H9 (cell line): Measurements from ENCODE around the gene EP300. TPM values are rescaled to one million over a fixed set of nuclear protein-coding genes. Genes with fewer than 3 reads are reported as not detected.

Source experiments
- DNase-seq: peaks from one replicate; pipeline ENCODE4 v3.0.0-alpha.2; 2017
- H2AFZ ChIP-seq: one replicate; pipeline ENCODE4 v1.6.1; 2013; ENCODE audit warnings: mild to moderate bottlenecking, low read length, control low read depth, moderate library complexity
- H2AK5ac ChIP-seq: 2 replicates; pipeline ENCODE4 v1.6.1; 2013; ENCODE audit warnings: low read length, control low read depth, mixed read lengths; ENCODE audit not compliant: insufficient read length
- H2BK120ac ChIP-seq: one replicate; pipeline ENCODE4 v1.6.1; 2013; ENCODE audit warnings: low read depth, mild to moderate bottlenecking, low read length, control low read depth, inconsistent platforms; ENCODE audit not compliant: poor library complexity, severe bottlenecking
- H2BK12ac ChIP-seq: 2 replicates; pipeline ENCODE4 v1.6.1; 2013; ENCODE audit warnings: low read length, control low read depth, mixed read lengths, low read depth; ENCODE audit not compliant: insufficient read length
- H2BK15ac ChIP-seq: 2 replicates; pipeline ENCODE4 v1.6.1; 2013; ENCODE audit warnings: low read depth, low read length, control low read depth
- H2BK20ac ChIP-seq: one replicate; pipeline ENCODE4 v1.6.1; 2013; ENCODE audit warnings: low read depth, mild to moderate bottlenecking, low read length, control low read depth, inconsistent platforms; ENCODE audit not compliant: poor library complexity, severe bottlenecking
- H2BK5ac ChIP-seq: 2 replicates; pipeline ENCODE4 v1.6.1; 2013; ENCODE audit warnings: low read length, control low read depth, mixed read lengths; ENCODE audit not compliant: insufficient read length
- H3K14ac ChIP-seq: 2 replicates; pipeline ENCODE4 v1.6.1; 2013; ENCODE audit warnings: low read length, control low read depth; ENCODE audit not compliant: insufficient read depth
- H3K18ac ChIP-seq: 2 replicates; pipeline ENCODE4 v1.6.1; 2013; ENCODE audit warnings: low read depth, mild to moderate bottlenecking, mixed read lengths, low read length, control low read depth; ENCODE audit not compliant: insufficient read length
- H3K23ac ChIP-seq: 2 replicates; pipeline ENCODE4 v1.6.1; 2013; ENCODE audit warnings: low read length, control low read depth, mixed read lengths, low read depth; ENCODE audit not compliant: insufficient read length
- H3K23me2 ChIP-seq: 2 replicates; pipeline ENCODE4 v1.6.1; 2013; ENCODE audit warnings: low read depth, mild to moderate bottlenecking, mixed read lengths, low read length, control low read depth; ENCODE audit not compliant: insufficient read length, poor library complexity, severe bottlenecking
- H3K27ac ChIP-seq: 2 replicates; pipeline ENCODE4 v1.5.1; 2013; ENCODE audit warnings: low read length, control low read depth, mixed read lengths, low read depth; ENCODE audit not compliant: insufficient read length
- H3K27me3 ChIP-seq: 2 replicates; pipeline ENCODE4 v1.6.1; 2013; ENCODE audit warnings: low read length, control low read depth, inconsistent platforms; ENCODE audit not compliant: insufficient read depth
- H3K4ac ChIP-seq: 2 replicates; pipeline ENCODE4 v1.6.1; 2013; ENCODE audit warnings: low read depth, mild to moderate bottlenecking, control low read depth, inconsistent platforms, low read length, moderate library complexity
- H3K4me1 ChIP-seq: 2 replicates; pipeline ENCODE4 v1.6.1; 2013; ENCODE audit warnings: low read length, control low read depth, inconsistent platforms; ENCODE audit not compliant: insufficient read depth
- H3K4me2 ChIP-seq: 2 replicates; pipeline ENCODE4 v1.6.1; 2013; ENCODE audit warnings: low read length, control low read depth, mixed read lengths; ENCODE audit not compliant: insufficient read length, insufficient read depth
- H3K56ac ChIP-seq: 2 replicates; pipeline ENCODE4 v1.6.1; 2013; ENCODE audit warnings: low read depth, mild to moderate bottlenecking, mixed read lengths, low read length, control low read depth; ENCODE audit not compliant: insufficient read length
- H3K79me1 ChIP-seq: 2 replicates; pipeline ENCODE4 v1.6.1; 2013; ENCODE audit warnings: low read depth, mild to moderate bottlenecking, moderate library complexity, low read length, control low read depth, inconsistent platforms; ENCODE audit not compliant: insufficient read depth, poor library complexity, severe bottlenecking
- H3K79me2 ChIP-seq: 2 replicates; pipeline ENCODE4 v1.6.1; 2013; ENCODE audit warnings: low read length, control low read depth, inconsistent platforms; ENCODE audit not compliant: insufficient read depth
- H3K9ac ChIP-seq: 2 replicates; pipeline ENCODE4 v1.6.1; 2013; ENCODE audit warnings: low read length, control low read depth, mixed read lengths; ENCODE audit not compliant: insufficient read length; ENCODE audit errors: extremely low read depth
- H3K9me3 ChIP-seq: one replicate; pipeline ENCODE4 v1.6.1; 2013; ENCODE audit warnings: low read depth, low read length, inconsistent platforms; ENCODE audit not compliant: control insufficient read depth
- H3T11ph ChIP-seq: one replicate; pipeline ENCODE4 v1.6.1; 2013; ENCODE audit warnings: mild to moderate bottlenecking, low read length, control low read depth, inconsistent platforms
- H4K20me1 ChIP-seq: one replicate; pipeline ENCODE4 v1.6.1; 2013; ENCODE audit not compliant: control insufficient read depth, insufficient read length, insufficient read depth
- H4K5ac ChIP-seq: 2 replicates; pipeline ENCODE4 v1.6.1; 2013; ENCODE audit warnings: low read depth, mild to moderate bottlenecking, mixed read lengths, low read length, control low read depth; ENCODE audit not compliant: insufficient read length
- H4K8ac ChIP-seq: replicated peaks from 2 replicates; pipeline ENCODE4 v1.6.1; 2013; ENCODE audit warnings: low read length, control low read depth, mixed read lengths, low read depth; ENCODE audit not compliant: insufficient read length
- H4K91ac ChIP-seq: 2 replicates; pipeline ENCODE4 v1.6.1; 2013; ENCODE audit warnings: low read depth, mild to moderate bottlenecking, moderate library complexity, mixed read lengths, low read length, control low read depth; ENCODE audit not compliant: insufficient read length
- H3K27ac Mint-ChIP-seq, 3 experiments: 2 replicates in 2 of 3; 3 replicates in 1 of 3; pipeline ENCODE4 v1.8.0; 2020 to 2021; ENCODE audit warnings: mixed read lengths in 3 of 3, mild to moderate bottlenecking in 1 of 3, moderate library complexity in 1 of 3
- H3K27me3 Mint-ChIP-seq: 2 replicates; pipeline ENCODE4 v1.8.0; 2021; ENCODE audit warnings: low read depth, mild to moderate bottlenecking, moderate library complexity, mixed read lengths
- H3K36me3 Mint-ChIP-seq, 3 experiments: 2 replicates in 2 of 3; 3 replicates in 1 of 3; pipeline ENCODE4 v1.8.0; 2020 to 2021; ENCODE audit warnings: low read depth in 3 of 3, mixed read lengths in 3 of 3; ENCODE audit not compliant: insufficient read depth in 1 of 3
- H3K4me1 Mint-ChIP-seq, 2 experiments: 2 replicates each; pipeline ENCODE4 v1.8.0; 2020; ENCODE audit warnings: mixed read lengths in 2 of 2
- H3K4me3 Mint-ChIP-seq, 2 experiments: 2 replicates in 1 of 2; 3 replicates in 1 of 2; pipeline ENCODE4 v1.8.0; 2020 to 2021; ENCODE audit warnings: mild to moderate bottlenecking in 2 of 2, mixed read lengths in 2 of 2, moderate library complexity in 1 of 2
- H3K9me3 Mint-ChIP-seq, 2 experiments: 2 replicates in 1 of 2; 3 replicates in 1 of 2; pipeline ENCODE4 v1.8.0; 2020; ENCODE audit warnings: mild to moderate bottlenecking in 2 of 2, mixed read lengths in 2 of 2, moderate library complexity in 1 of 2
- WGBS: extraction: QIAGEN DNeasy Blood & Tissue Kit; methylation state at CpG from one replicate; pipeline ENCODE4 v1.1.7; 2013; ENCODE audit warnings: missing lambda C conversion rate, low lambda C conversion rate, mixed read lengths; ENCODE audit not compliant: insufficient read length; ENCODE audit errors: extremely low coverage; 5-methylcytosine and 5-hydroxymethylcytosine counted together
- total RNA-seq: library from RNA; stranded (reverse); gene quantifications from 2 replicates; pipeline ENCODE4 v1.2.1, GENCODE V29; 2021
- TF ChIP-seq, protein P1 (sequence below): fragments of 200-600 bp; sonication (generic); conservative IDR thresholded peaks from 3 replicates; pipeline ENCODE4 v1.8.0; 2021; ENCODE audit warnings: antibody characterized with exemption, mild to moderate bottlenecking

EP300 gene
- total RNA-seq, 1 experiment from 2014 or later: 136 TPM

DNA sequence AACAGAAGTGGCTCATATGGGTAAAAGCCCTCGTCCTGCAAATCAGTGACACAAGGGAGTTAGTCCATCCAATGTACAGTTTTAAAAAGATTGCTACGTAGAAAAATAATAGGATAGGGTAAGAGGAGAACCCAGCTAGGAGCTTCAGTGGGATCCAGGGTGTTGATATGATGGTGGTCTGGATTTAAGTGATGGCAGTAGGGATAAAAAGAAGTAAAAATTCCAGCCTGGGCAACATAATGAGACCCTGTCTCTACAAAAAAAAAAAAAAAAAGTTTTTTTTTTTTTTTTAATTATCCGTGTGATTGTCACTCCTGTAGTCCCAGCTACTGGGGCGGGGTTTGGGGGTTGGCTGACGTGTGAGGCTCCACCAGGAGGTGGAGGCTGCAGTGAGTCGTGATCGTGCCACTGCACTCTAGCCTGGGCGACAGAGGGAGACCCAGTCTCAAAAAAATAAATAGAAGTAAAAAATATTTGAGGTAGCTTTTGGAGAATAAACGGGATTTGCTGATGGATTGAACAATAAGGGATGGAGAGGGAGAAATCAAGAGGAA is 105.7 kb downstream of the EP300 start:
- H3K79me2 ChIP-seq: no peaks in the 10 kb centered on the region
- no peak overlapping the region for H2BK15ac ChIP-seq
- no peak overlapping the region for H2BK12ac ChIP-seq
- H3K18ac ChIP-seq: no peak overlapping the region
- H2BK120ac ChIP-seq: no peak overlapping the region
- H3K79me1 ChIP-seq: no peaks in the 10 kb centered on the region
- H3K4ac ChIP-seq: no peak overlapping the region
- no peak overlapping the region for H3T11ph ChIP-seq
- no peak overlapping the region for H3K14ac ChIP-seq
- H2AK5ac ChIP-seq: no peak overlapping the region
- no peak overlapping the region for H2BK5ac ChIP-seq
- H3K4me1 Mint-ChIP-seq: peaks cover 10 to 13% of the 10 kb centered on the region in 2 experiments
- no peak overlapping the region for H4K91ac ChIP-seq
- no peak overlapping the region for H3K27ac ChIP-seq
- no CpG with 5 or more reads among the region's 9 CpGs for WGBS
- no peak overlapping the region for H3K23ac ChIP-seq
- peak overlapping the region; percentile 73 to 89 for H3K4me3 Mint-ChIP-seq
- no peaks in the 10 kb centered on the region for H4K20me1 ChIP-seq
- no peaks in the 10 kb centered on the region for H3K9me3 ChIP-seq
- H3K9me3 Mint-ChIP-seq: no peaks in the 10 kb centered on the region; a peak in 1 of 5 replicates
- no peak overlapping the region for H4K8ac ChIP-seq
- DNase-seq: no peak
- no peak overlapping the region for H3K56ac ChIP-seq
- no peak overlapping the region for H4K5ac ChIP-seq
- H3K27me3 Mint-ChIP-seq: peaks cover 52% of the 10 kb centered on the region
- no peak overlapping the region for H2AFZ ChIP-seq
- no peak overlapping the region for H3K9ac ChIP-seq
- no peak overlapping the region for H3K27ac Mint-ChIP-seq
- no peaks in the 10 kb centered on the region for H3K36me3 Mint-ChIP-seq
- TF ChIP-seq, protein P1, sequence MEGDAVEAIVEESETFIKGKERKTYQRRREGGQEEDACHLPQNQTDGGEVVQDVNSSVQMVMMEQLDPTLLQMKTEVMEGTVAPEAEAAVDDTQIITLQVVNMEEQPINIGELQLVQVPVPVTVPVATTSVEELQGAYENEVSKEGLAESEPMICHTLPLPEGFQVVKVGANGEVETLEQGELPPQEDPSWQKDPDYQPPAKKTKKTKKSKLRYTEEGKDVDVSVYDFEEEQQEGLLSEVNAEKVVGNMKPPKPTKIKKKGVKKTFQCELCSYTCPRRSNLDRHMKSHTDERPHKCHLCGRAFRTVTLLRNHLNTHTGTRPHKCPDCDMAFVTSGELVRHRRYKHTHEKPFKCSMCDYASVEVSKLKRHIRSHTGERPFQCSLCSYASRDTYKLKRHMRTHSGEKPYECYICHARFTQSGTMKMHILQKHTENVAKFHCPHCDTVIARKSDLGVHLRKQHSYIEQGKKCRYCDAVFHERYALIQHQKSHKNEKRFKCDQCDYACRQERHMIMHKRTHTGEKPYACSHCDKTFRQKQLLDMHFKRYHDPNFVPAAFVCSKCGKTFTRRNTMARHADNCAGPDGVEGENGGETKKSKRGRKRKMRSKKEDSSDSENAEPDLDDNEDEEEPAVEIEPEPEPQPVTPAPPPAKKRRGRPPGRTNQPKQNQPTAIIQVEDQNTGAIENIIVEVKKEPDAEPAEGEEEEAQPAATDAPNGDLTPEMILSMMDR: peak; percentile 19; the same call in 2 of the 3 replicates
- H3K4me2 ChIP-seq: peak overlapping the region; percentile 86
- peaks cover 3% of the 10 kb centered on the region; the same call in 1 of the 2 replicates for H3K27me3 ChIP-seq
- no peaks in the 10 kb centered on the region for H3K4me1 ChIP-seq
- peaks cover 12% of the 10 kb centered on the region for H3K23me2 ChIP-seq
- H2BK20ac ChIP-seq: no peak overlapping the region
